Lower lobe of right lung (tissue), 2 donors: ENCODE measurements around the gene NDUFB4. TPM values are rescaled to one million over a fixed set of nuclear protein-coding genes. Genes with fewer than 3 reads are reported as not detected.
A peak's percentile ranks its signal among the peaks of the same experiment; 100 is the strongest.

ENCODE experiments used
- ATAC-seq, 2 donors: fragments of 200-7000 bp; cut with Tn5 transposase; one replicate each; pipeline ENCODE4 v1.9.1; 2020 to 2022; ENCODE audit warnings: mild to moderate bottlenecking in 2 of 2, moderate library complexity in 2 of 2
- DNase-seq: peaks from one replicate; pipeline ENCODE4 v3.0.0-alpha.2; 2020
- H3K27ac ChIP-seq: fragments of 200-600 bp; one replicate; pipeline ENCODE4 v1.8.0; 2022
- H3K27me3 ChIP-seq: fragments of 200-600 bp; one replicate; pipeline ENCODE4 v1.8.0; 2022; ENCODE audit warnings: low read depth
- H3K36me3 ChIP-seq: fragments of 200-600 bp; one replicate; pipeline ENCODE4 v1.8.0; 2022; ENCODE audit warnings: mild to moderate bottlenecking
- H3K4me1 ChIP-seq: fragments of 200-600 bp; one replicate; pipeline ENCODE4 v1.8.0; 2022
- H3K4me3 ChIP-seq: fragments of 200-600 bp; one replicate; pipeline ENCODE4 v1.8.0; 2022; ENCODE audit warnings: mild to moderate bottlenecking
- H3K9me3 ChIP-seq: fragments of 200-600 bp; one replicate; pipeline ENCODE4 v1.8.0; 2022
- CTCF ChIP-seq: fragments of 200-600 bp; IDR thresholded peaks from one replicate; pipeline ENCODE4 v1.8.0; 2022; ENCODE audit warnings: antibody characterized with exemption, mild to moderate bottlenecking
- intact Hi-C: fragments of 100-400 bp; cut with DNase I; formaldehyde crosslinking; loops from one replicate; pipeline ENCODE4 v1.11.0; 2022
- total RNA-seq: library from RNA; stranded (reverse); fragmentation: NEBNext Ultra II Directional; extraction: Animal tissue kit (Norgen Biotek cat#: 25700); gene quantifications from one replicate; pipeline ENCODE4 v1.2.1, GENCODE V29; 2021
- donor health status: DM: no; HTN: yes; CAD: no; lungs with severe emphysema.

Gene NDUFB4
- total RNA-seq, 1 donor from 2014 or later: 100 TPM

- Histone ChIP-seq H3K36me3 (no peaks in the 10 kb centered on the region), H3K27ac (peak overlapping the region; percentile 33), H3K4me3 (no peak overlapping the region), H3K9me3 (no peaks in the 10 kb centered on the region), H3K4me1 (peaks cover 39% of the 10 kb centered on the region), H3K27me3 (no peaks in the 10 kb centered on the region)
- no peak for TF ChIP-seq CTCF
- DNase-seq: no peak
- intact Hi-C loops: no loop called here
- peak; percentile 13 to 21 for ATAC-seq
These were observed 40.3 kb upstream of the NDUFB4 start for GRCh38 chr3:120555657-120556509.

- no peaks in the 10 kb centered on the region for H3K36me3 ChIP-seq
- TF ChIP-seq CTCF: no peak
- peaks cover 43% of the 10 kb centered on the region for H3K4me1 ChIP-seq
- no peaks in the 10 kb centered on the region for H3K9me3 ChIP-seq
- DNase-seq (no peak), ATAC-seq (no peak)
- intact Hi-C loops: no loop called here
- no peaks in the 10 kb centered on the region for H3K27me3 ChIP-seq
- H3K4me3 ChIP-seq: no peak overlapping the region
- H3K27ac ChIP-seq: no peak overlapping the region
These were observed 39.0 kb upstream of the NDUFB4 start for GRCh38 chr3:120557115-120557514.

- Histone ChIP-seq H3K27me3 (no peaks in the 10 kb centered on the region), H3K4me3 (peak overlapping the region; percentile 53), H3K27ac (peak overlapping the region; percentile 83), H3K9me3 (no peaks in the 10 kb centered on the region), H3K36me3 (no peaks in the 10 kb centered on the region), H3K4me1 (peaks cover 43% of the 10 kb centered on the region)
- TF ChIP-seq CTCF: peak; percentile 99
- peak; percentile 92 to 95 for ATAC-seq
- peak; percentile 93 for DNase-seq
- intact Hi-C loops: no loop called here
These were observed 37.3 kb upstream of the NDUFB4 start for GRCh38 chr3:120558771-120559241.

- H3K36me3 ChIP-seq: no peaks in the 10 kb centered on the region
- intact Hi-C loops: loop anchor here (10.0 kb wide), 2 partner anchors 235 to 315 kb away; no protein-coding TSS in a partner anchor
- TF ChIP-seq CTCF: peak; percentile 1
- peak; percentile 38 to 51 for ATAC-seq
- no peaks in the 10 kb centered on the region for H3K9me3 ChIP-seq
- H3K4me3 ChIP-seq: peak overlapping the region; percentile 53
- no peaks in the 10 kb centered on the region for H3K27me3 ChIP-seq
- H3K4me1 ChIP-seq: peaks cover 43% of the 10 kb centered on the region
- peak; percentile 48 for DNase-seq
- H3K27ac ChIP-seq: peak overlapping the region; percentile 83
These were observed 36.7 kb upstream of the NDUFB4 start for GRCh38 chr3:120559242-120560061.
